ENCODE data around the gene PPIE. TPM values are rescaled to one million over a fixed set of nuclear protein-coding genes. Genes with fewer than 3 reads are reported as not detected.

The PPIE gene
- polyA plus RNA-seq, 1 of the 3 experiments (the other 2 are of a cell fraction) = 78.4 TPM

DNA sequence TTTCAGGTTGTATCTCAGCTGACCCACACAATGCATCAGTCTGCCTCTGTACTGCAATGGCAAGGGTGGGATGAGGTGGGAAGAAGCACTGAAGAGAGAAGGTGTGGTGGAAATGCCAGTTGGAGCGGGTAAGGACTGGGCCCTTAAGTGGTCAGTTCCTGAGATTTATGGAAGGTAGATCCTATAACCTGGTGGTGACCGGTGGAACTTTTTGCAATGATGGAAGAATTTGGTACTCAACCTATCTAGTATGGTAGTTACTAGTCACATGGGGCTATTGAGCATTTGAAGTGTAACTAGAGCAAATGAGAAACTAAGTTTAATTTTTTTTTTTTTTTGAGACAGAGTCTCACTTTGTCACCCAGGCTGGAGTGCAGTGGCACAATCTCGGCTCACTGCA is 39.3 kb upstream of the PPIE start:
- Histone ChIP-seq H3K9me2 (no peaks in the 10 kb centered on the region), H3K4me1 (ENCODE audit: control insufficient read depth in 1 of 2, insufficient read depth in 2 of 2, low read depth in 1 of 2, low read length in 1 of 2) (peaks cover 0 to 17% of the 10 kb centered on the region in 2 experiments; a peak in 1 of 4 replicates), H3K27ac (ENCODE audit: low read depth in 2 of 2, low read length in 1 of 2) (no peak overlapping the region), H3K4me2 (no peak overlapping the region), H3K9ac (no peak overlapping the region), H3K27me3 (ENCODE audit: insufficient read depth) (peaks cover 17% of the 10 kb centered on the region; the same call in 1 of the 2 replicates), H3K9me3 (no peaks in the 10 kb centered on the region), H4K20me1 (ENCODE audit: insufficient read depth) (no peaks in the 10 kb centered on the region), H3K4me3 (ENCODE audit: low read depth in 2 of 2, low read length in 1 of 2) (no peak overlapping the region), H3F3A (replicated peaks; ENCODE audit: insufficient read depth) (no peaks in the 10 kb centered on the region), H3K79me2 (ENCODE audit: insufficient read depth) (no peaks in the 10 kb centered on the region), H3K36me3 (replicated peaks in 1 of 2; ENCODE audit: control insufficient read depth in 1 of 2, insufficient read depth in 2 of 2, low read length in 1 of 2) (no peaks in the 10 kb centered on the region), H2AFZ (ENCODE audit: low read depth) (no peak overlapping the region)
- TF ChIP-seq EZH2phosphoT487 (IDR thresholded peaks at IDR 0.05; ENCODE audit: borderline replicate concordance, low read depth) (no peak), ELF1 (IDR thresholded peaks at IDR 0.05) (no peak), NFIC (IDR thresholded peaks at IDR 0.05; ENCODE audit: borderline replicate concordance) (no peak), FOXJ3 (CRISPR knock-in tag; IDR thresholded peaks at IDR 0.05) (no peak), MXI1 (IDR thresholded peaks at IDR 0.05; ENCODE audit: low read depth, low read length) (no peak), RAD21 (IDR thresholded peaks at IDR 0.05; ENCODE audit: low read length) (no peak), POLR2AphosphoS5 (IDR thresholded peaks at IDR 0.05; ENCODE audit: low read depth, low read length) (no peak), EP300 (IDR thresholded peaks at IDR 0.05; ENCODE audit: borderline replicate concordance in 1 of 2, low read depth in 1 of 2, low read length in 1 of 2) (no peak), GABPA (IDR thresholded peaks at IDR 0.05; ENCODE audit: low read depth) (no peak), CHD2 (IDR thresholded peaks at IDR 0.05; ENCODE audit: low read length, partially characterized antibody) (no peak), SIN3A (IDR thresholded peaks at IDR 0.05; ENCODE audit: borderline replicate concordance, low read depth, low read length) (no peak), JUND (IDR thresholded peaks at IDR 0.05) (no peak), YY1 (IDR thresholded peaks at IDR 0.05; ENCODE audit: low read depth) (no peak), RCOR1 (IDR thresholded peaks at IDR 0.05; ENCODE audit: low read length) (no peak)
- TF ChIP-seq, protein P1, sequence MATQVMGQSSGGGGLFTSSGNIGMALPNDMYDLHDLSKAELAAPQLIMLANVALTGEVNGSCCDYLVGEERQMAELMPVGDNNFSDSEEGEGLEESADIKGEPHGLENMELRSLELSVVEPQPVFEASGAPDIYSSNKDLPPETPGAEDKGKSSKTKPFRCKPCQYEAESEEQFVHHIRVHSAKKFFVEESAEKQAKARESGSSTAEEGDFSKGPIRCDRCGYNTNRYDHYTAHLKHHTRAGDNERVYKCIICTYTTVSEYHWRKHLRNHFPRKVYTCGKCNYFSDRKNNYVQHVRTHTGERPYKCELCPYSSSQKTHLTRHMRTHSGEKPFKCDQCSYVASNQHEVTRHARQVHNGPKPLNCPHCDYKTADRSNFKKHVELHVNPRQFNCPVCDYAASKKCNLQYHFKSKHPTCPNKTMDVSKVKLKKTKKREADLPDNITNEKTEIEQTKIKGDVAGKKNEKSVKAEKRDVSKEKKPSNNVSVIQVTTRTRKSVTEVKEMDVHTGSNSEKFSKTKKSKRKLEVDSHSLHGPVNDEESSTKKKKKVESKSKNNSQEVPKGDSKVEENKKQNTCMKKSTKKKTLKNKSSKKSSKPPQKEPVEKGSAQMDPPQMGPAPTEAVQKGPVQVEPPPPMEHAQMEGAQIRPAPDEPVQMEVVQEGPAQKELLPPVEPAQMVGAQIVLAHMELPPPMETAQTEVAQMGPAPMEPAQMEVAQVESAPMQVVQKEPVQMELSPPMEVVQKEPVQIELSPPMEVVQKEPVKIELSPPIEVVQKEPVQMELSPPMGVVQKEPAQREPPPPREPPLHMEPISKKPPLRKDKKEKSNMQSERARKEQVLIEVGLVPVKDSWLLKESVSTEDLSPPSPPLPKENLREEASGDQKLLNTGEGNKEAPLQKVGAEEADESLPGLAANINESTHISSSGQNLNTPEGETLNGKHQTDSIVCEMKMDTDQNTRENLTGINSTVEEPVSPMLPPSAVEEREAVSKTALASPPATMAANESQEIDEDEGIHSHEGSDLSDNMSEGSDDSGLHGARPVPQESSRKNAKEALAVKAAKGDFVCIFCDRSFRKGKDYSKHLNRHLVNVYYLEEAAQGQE (IDR thresholded peaks at IDR 0.05; ENCODE audit: low read depth, low read length) = no peak
- TF ChIP-seq, protein P2, sequence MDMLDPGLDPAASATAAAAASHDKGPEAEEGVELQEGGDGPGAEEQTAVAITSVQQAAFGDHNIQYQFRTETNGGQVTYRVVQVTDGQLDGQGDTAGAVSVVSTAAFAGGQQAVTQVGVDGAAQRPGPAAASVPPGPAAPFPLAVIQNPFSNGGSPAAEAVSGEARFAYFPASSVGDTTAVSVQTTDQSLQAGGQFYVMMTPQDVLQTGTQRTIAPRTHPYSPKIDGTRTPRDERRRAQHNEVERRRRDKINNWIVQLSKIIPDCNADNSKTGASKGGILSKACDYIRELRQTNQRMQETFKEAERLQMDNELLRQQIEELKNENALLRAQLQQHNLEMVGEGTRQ (IDR thresholded peaks at IDR 0.05; ENCODE audit: borderline replicate concordance, low read depth, low read length) = no peak
- CTCF ChIA-PET = interaction anchor here (1.0 to 5.9 kb wide), 5 partner anchors 8 to 81 kb away, joined by 3 to 71 read pairs (median 42); partner anchors contain the start of genes HPCAL4 and NT5C1A
- 70% methylated on average over 3 of the region's 3 CpGs for WGBS (ENCODE audit: low lambda C conversion rate)
- DNase-seq = no peak
- POLR2A ChIA-PET = no interaction called here

All from SK-N-SH (cell line).